Progenitor cell of endocrine pancreas (in vitro differentiated cells): Measurements from ENCODE around the gene SLC16A13. TPM values are rescaled to one million over a fixed set of nuclear protein-coding genes. Genes with fewer than 3 reads are reported as not detected.
A peak's percentile ranks its signal among the peaks of the same experiment; 100 is the strongest.

Experiments
- DNase-seq: peaks from one replicate; pipeline ENCODE4 v3.0.0; 2021; ENCODE audit warnings: low spot score; ENCODE audit not compliant: unreplicated experiment
- H3K27ac Mint-ChIP-seq: 2 replicates; pipeline ENCODE4 v1.8.0; 2021; ENCODE audit warnings: mild to moderate bottlenecking, moderate library complexity, mixed read lengths
- H3K27me3 Mint-ChIP-seq: 2 replicates; pipeline ENCODE4 v1.8.0; 2021; ENCODE audit warnings: mixed read lengths
- H3K36me3 Mint-ChIP-seq: 2 replicates; pipeline ENCODE4 v1.8.0; 2022; ENCODE audit warnings: mixed read lengths; ENCODE audit not compliant: insufficient read depth
- H3K4me1 Mint-ChIP-seq: 2 replicates; pipeline ENCODE4 v1.8.0; 2021; ENCODE audit warnings: low read depth, mixed read lengths
- H3K4me3 Mint-ChIP-seq: 2 replicates; pipeline ENCODE4 v1.8.0; 2021; ENCODE audit warnings: low read depth, mild to moderate bottlenecking, moderate library complexity, mixed read lengths
- H3K9me3 Mint-ChIP-seq: 2 replicates; pipeline ENCODE4 v1.8.0; 2021; ENCODE audit warnings: low read depth, mixed read lengths
- total RNA-seq: library from RNA; stranded (reverse); gene quantifications from 2 replicates; pipeline ENCODE4 v1.2.1, GENCODE V29; 2021
- TF ChIP-seq, protein P1 (sequence below): fragments of 200-600 bp; sonication (generic); IDR thresholded peaks from one replicate; pipeline ENCODE4 v1.5.0; 2021; ENCODE audit warnings: antibody characterized with exemption, mild to moderate bottlenecking; ENCODE audit not compliant: unreplicated experiment

SLC16A13 gene
- total RNA-seq, 1 donor from 2014 or later, result 20.3 TPM

DNA sequence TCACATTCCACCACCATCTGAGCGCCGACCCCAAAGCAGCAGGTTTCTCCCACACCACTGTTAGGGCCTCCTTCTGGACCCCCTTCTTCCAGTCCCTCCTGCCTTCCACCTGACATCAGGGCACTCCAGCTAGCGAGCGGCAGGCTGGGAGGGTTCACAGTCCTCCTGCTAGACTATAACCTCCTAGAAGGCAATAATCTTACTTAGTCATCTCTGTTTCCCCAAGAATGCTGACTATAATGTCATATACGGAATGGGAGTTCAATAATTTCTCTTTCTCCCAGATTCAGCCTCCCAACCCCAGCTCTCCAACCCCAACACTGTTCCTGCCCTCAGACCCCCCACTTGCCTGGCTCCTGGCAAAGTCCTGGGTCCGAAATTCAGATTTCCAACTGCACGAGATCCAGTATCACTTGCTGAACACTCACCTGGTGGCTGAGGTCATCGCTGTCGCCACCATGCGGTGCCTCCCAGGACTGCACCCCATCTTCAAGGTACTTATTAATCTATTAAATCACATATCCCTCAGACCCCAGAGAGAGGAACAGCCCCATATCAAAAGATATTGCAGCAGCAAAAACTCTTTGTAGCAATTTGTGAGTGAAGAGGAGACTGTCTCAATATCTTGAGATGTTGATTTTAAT is 34.4 kb upstream of the SLC16A13 start:
- Mint-ChIP-seq H3K36me3 (peaks cover 22% of the 10 kb centered on the region), H3K4me3 (no peak overlapping the region), H3K9me3 (no peaks in the 10 kb centered on the region), H3K27me3 (peaks cover 14% of the 10 kb centered on the region), H3K4me1 (no peaks in the 10 kb centered on the region), H3K27ac (no peak overlapping the region)
- DNase-seq, result no peak
- TF ChIP-seq, protein P1, sequence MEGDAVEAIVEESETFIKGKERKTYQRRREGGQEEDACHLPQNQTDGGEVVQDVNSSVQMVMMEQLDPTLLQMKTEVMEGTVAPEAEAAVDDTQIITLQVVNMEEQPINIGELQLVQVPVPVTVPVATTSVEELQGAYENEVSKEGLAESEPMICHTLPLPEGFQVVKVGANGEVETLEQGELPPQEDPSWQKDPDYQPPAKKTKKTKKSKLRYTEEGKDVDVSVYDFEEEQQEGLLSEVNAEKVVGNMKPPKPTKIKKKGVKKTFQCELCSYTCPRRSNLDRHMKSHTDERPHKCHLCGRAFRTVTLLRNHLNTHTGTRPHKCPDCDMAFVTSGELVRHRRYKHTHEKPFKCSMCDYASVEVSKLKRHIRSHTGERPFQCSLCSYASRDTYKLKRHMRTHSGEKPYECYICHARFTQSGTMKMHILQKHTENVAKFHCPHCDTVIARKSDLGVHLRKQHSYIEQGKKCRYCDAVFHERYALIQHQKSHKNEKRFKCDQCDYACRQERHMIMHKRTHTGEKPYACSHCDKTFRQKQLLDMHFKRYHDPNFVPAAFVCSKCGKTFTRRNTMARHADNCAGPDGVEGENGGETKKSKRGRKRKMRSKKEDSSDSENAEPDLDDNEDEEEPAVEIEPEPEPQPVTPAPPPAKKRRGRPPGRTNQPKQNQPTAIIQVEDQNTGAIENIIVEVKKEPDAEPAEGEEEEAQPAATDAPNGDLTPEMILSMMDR, result peak; percentile 63

DNA sequence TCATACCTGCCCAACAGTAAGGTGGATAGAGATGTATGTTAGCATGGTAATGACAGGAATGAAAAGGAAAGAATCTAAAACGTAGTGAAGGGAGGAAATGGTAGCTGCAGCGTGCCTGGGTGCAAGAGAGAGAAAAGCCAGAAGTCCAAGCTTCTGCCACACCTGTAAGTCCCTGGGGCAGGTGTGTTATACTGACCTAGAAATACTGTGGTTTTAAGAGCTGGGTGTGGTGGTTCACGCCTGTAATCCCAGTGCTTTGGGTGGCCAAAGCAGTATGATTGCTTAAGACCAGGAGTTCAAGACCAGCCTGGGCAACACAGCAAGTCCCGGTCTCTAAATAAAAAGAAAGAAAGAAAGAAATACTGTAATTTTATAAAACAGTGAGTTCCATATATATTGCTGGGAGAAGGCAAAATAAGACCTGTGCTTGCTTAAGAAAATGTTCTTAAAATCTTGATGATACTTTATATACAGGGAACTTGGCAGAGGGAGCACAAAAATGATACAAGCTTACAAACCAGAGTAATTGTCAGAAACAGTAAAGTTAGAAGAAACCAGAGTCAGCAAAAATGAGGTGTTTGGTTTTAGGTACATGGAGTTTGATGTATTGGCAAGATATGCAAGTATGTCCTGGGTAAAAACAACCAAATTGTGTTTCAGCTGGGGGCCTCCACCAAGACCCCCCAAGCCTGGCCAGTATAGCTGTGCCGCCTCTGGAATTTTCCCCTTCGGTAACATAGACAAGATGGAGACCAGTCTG is 33.3 kb upstream of the SLC16A13 start:
- TF ChIP-seq, protein P1, result no peak
- Mint-ChIP-seq H3K27me3 (peaks cover 5% of the 10 kb centered on the region), H3K36me3 (peaks cover 18% of the 10 kb centered on the region), H3K9me3 (no peaks in the 10 kb centered on the region), H3K4me3 (no peak overlapping the region), H3K4me1 (no peaks in the 10 kb centered on the region), H3K27ac (no peak overlapping the region)
- DNase-seq, result no peak

DNA sequence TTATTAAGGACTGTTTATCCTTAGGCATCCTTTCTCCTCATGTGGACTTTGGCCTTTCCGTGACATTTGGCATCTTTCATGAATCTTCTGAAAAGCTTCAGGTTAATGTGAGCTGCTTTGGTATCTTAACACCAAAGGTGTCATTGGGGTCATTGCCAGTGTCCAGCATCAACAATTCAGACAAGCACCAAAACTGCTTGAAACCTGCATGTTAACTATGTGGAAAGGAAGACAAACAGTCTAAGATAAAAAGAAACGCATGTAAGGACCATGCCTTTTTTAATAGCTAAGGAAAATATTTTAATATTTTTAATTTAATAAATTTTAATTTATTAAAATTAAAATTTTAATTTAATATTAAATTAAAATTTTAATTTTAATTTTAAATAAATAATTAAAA is 32.1 kb upstream of the SLC16A13 start:
- no peaks in the 10 kb centered on the region for H3K9me3 Mint-ChIP-seq
- DNase-seq, result no peak
- H3K4me1 Mint-ChIP-seq, result no peaks in the 10 kb centered on the region
- H3K36me3 Mint-ChIP-seq, result peaks cover 12% of the 10 kb centered on the region
- no peaks in the 10 kb centered on the region for H3K27me3 Mint-ChIP-seq
- no peak overlapping the region for H3K4me3 Mint-ChIP-seq
- TF ChIP-seq, protein P1, result no peak
- no peak overlapping the region for H3K27ac Mint-ChIP-seq

DNA sequence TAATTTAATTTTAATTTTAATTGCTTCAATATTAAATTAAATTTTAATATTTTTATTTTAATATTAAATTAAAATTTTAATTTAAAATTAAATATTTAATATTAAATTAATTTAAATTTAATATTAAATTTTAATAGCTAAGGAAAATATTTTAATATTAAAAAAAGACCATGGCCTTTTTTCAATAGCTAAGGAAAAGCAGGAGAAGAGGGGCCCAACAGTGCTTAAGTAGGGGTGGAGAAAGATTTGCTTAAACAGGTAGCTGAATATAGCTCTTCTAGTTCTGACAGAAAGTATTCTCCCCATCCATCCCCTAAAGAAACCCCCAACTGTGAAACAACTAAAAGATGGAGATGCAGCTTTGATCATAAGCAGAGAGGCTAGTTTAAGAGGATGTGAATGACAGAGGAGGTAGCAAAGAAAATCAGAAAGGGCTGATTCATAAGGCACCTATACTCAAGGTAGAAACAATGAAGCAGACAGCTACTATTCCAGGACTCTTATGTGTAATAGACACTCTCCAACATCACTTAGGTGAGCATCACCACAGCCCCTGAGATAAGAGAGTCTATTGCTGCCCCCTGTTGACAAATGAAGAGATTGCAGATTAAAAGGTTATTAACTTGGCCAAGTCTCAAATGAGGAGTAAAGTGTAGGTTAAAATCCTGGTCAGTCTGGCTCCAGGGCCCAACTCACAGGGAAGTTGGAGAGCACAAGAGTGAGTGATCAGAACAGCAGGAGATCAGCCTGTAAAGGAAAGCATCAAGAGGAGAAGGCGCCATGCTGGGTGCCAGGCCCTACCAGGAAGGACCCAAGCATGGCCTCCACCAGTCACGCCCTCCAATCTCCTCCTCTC is 31.2 kb upstream of the SLC16A13 start:
- peak overlapping the region; percentile 69 for H3K27ac Mint-ChIP-seq
- H3K9me3 Mint-ChIP-seq, result no peaks in the 10 kb centered on the region
- H3K27me3 Mint-ChIP-seq, result no peaks in the 10 kb centered on the region
- no peak overlapping the region for H3K4me3 Mint-ChIP-seq
- no peaks in the 10 kb centered on the region for H3K4me1 Mint-ChIP-seq
- peaks cover 9% of the 10 kb centered on the region for H3K36me3 Mint-ChIP-seq
- TF ChIP-seq, protein P1, result peak; percentile 71
- no peak for DNase-seq

DNA sequence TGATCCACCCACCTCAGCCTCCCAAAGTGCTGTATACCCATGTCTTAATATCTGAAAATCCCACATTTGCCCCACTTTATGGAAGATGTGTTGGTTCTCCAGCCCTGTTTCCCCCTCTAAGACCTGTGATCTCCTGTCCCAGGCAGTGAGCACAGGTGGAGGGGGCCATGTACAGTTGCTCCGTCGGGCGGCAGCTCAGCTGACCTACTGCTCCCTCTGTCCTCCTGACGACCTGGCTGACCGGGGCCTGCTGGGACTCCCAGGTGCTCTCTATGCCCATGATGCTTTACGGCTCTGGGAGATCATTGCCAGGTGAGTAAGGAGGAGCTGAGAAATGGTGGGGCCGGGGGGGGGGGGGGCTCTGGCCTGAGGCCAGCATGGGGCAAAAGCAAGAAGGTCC is 30.1 kb upstream of the SLC16A13 start:
- Mint-ChIP-seq H3K9me3 (no peaks in the 10 kb centered on the region), H3K27me3 (no peaks in the 10 kb centered on the region)
- no peak for DNase-seq

More for the DNA sequence above, 30.1 kb upstream of the SLC16A13 start:
- Mint-ChIP-seq H3K27ac (no peak overlapping the region), H3K36me3 (peaks cover 8% of the 10 kb centered on the region), H3K4me3 (no peak overlapping the region), H3K4me1 (peaks cover 3% of the 10 kb centered on the region)
- TF ChIP-seq, protein P1, result no peak
